ENCODE data around the gene SUSD6.
"Not testable (repeated sequence)": the region's sequence is repeated elsewhere in the genome, so short reads cannot be mapped to it uniquely, and the experiment has no call there.

The SUSD6 gene

DNA sequence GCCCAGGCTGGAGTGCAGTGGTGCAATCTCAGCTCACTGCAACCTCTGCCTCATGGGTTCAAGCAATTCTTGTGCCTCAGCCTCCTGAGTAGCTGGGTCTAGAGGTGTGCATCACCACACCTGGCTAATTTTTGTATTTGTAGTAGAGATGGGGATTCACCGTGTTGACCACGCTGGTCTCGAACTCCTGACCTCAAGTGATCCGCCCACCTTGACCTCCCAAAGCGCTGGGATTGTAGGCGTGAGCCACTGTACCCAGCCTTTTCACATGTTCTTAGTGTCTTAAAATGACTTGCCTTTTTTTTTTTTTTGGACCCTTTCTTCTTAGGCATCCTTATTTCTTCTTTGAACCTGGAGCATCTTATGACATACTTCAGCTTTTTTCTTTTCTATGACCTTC is 87.8 kb downstream of the SUSD6 start:
- not testable (repeated sequence) for DNase-seq

DNA sequence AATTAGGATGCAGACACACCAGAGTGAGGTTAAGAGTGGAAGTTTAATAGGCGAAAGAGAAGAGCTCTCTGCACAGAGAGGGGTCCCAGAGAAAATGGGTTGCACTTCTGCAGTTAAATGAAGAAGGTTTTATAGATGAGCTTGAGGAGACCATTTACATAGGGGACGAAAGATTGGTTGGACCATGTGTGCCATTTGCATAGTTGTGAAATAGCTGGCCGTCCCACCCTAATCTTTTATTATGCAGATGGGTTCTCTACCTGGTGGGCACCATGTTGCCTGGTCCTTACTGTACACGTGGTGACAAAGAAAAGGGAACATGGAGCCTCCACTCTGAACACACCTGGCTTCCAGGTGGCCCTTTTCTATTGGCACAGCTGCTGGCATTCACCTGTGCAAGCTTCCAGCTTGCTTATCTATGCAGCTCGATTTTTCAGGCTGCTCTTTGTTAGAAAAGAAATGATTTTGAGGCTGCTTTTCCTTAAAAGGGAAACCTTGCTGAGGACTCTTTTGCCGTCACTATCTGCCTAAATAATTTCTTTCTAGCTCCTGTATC is 88.4 kb downstream of the SUSD6 start:
- DNase-seq, result peak; percentile 97

DNA sequence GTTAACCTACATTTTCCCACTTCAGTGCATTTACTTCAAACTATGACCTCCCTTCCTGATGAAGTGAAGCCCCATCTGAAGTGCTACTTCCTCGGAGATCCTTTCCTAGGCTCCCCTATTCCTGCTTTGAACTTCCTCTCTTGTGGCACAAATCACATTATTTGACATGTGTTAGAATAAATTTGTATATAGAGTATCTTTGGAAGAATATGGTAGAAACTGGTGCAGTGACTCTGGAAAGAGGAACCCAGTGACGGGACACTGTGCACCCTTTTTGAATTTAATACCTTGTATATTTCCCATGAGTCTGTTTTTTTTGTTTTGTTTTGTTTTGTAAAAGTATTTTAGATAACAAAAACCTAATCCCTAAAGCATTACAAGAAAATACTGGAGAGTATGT is 89.2 kb downstream of the SUSD6 start:
- no peak for DNase-seq

DNA sequence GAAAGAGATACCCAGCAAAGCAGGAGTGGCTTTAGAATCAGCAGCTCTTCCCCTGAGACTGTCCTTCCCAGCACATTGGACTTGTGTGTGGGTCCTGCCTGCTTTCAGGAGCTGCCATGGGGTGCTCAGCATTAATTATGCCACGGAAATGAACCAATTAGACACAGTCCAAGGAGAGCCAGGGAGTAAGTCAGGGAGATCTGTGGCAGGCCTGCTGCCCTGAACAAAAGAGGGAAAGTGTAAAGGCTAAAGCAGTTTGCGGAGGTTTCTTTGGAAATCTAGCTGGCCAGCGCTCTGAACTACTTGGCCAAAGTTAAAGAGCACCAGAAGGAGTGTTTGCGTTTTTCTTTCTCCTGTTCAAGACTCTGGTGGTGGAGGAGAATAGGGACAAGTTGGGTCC is 89.9 kb downstream of the SUSD6 start:
- DNase-seq, result peak; percentile 18

DNA sequence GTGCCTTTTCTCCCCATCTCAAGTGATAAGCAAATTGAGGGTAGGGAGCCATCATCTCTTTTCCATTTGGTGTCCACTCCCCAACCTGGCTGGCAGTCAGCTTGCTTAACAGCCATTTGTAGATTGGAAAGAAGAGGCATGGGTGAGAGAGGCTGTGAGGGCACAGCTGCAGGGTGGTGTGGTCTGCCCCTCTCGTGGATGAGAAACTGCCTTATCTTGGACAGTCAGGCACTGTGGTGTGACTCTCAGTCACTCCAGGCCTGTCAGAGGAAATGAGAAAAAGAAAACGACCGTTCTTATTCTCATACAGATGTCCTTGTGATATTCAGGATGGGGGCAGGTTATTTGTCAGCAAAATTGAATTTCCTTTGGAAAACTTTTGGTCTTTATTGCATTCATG is 90.5 kb downstream of the SUSD6 start:
- no peak for DNase-seq

DNA sequence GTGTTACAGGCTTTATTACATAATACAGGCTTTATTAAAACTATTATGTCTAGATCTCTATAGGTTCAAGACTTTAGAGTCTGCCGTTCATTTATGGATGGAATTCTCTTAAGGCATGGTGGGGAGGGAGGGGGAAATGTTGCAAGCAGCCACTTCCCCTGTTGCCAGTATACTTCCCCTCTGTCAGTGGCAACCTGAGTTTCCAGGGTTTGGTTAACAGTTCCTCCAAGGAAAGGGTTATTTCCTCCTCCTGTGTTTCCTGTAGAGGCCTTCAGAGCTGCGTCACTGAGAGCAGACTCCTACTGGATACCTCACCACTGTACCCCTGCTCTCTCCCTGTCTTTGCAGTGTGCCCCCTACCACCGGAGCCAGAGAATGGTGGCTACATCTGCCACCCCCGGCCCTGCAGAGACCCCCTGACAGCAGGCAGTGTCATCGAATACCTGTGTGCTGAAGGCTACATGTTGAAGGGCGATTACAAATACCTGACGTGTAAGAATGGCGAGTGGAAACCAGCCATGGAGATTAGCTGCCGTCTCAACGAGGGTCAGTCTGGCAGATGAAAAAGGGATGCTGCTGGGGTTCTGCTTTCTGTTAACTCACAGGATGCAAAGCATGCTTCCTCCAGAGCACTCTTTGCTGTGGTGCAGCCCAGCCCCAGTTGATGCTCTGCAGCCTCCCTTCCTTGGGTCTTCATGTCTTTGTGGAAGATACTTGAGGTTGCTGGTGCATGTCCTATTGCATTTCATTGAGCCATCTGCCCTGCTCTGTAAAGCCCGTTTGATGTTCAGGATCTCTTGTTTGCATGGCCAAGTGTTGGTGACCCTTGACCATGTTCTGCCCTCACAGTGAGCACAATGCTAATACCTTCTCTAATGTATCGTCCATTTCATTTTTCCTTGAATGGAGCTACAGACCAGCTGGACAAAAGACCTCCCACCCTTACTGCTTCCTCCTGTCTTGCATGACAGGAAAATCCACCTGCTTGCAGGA is 91.9 kb downstream of the SUSD6 start:
- DNase-seq, result peak; percentile 28

DNA sequence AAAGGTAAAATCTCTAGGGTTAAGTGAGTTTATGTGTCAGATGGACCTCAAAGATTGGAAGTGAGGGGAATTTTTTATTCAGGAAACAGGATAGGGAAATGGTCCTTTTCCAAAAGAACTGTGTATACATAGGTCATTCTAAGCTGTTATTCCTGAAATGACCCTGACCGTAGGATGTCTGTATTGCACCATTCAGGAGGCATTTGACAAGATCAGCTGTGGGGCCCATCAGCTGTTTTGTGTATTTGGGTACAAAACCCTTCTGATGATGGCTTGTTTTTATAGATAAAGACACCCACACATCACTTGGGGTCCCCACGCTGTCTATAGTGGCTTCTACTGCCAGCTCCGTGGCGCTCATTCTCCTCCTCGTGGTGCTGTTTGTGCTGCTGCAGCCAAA is 92.9 kb downstream of the SUSD6 start:
- DNase-seq, result no peak

DNA sequence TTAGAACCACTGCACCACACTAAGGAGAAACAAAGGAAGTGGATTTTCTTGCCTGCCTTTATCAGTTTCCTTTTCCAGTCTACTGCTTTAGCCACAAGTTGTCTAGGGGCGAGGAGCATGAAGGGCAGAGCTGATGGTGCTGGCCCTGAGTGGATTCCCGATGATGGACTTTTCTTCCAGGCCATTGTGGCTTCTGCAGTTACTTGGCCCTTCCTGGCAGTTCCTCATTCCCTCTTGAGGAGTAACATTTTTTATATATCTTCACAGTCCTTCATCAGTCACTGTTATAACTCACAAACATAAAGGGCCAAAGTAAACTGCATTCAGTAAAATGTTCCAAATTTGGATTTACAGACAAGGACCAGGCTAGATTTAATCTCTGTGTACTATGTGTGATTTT is 94.3 kb downstream of the SUSD6 start:
- no peak for DNase-seq

DNA sequence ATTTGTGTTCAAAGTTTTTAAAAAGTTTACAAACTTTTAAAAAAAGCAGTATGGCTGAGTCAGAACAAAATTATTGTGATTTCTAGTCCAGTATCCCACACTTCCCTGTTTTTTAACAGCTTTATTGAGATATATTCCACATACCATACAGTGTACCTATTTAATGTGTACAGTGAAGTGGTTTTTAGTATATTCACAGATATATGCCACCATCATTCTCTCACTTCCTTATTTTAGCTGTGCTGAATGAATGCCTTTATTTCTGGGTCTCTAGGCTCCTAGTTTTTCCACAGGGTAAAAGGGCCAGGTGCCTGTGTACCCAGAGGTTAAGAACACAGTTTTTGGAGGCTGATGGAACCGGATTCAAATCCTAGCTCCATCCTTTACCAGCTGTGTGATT is 96.7 kb downstream of the SUSD6 start:
- no peak for DNase-seq

DNA sequence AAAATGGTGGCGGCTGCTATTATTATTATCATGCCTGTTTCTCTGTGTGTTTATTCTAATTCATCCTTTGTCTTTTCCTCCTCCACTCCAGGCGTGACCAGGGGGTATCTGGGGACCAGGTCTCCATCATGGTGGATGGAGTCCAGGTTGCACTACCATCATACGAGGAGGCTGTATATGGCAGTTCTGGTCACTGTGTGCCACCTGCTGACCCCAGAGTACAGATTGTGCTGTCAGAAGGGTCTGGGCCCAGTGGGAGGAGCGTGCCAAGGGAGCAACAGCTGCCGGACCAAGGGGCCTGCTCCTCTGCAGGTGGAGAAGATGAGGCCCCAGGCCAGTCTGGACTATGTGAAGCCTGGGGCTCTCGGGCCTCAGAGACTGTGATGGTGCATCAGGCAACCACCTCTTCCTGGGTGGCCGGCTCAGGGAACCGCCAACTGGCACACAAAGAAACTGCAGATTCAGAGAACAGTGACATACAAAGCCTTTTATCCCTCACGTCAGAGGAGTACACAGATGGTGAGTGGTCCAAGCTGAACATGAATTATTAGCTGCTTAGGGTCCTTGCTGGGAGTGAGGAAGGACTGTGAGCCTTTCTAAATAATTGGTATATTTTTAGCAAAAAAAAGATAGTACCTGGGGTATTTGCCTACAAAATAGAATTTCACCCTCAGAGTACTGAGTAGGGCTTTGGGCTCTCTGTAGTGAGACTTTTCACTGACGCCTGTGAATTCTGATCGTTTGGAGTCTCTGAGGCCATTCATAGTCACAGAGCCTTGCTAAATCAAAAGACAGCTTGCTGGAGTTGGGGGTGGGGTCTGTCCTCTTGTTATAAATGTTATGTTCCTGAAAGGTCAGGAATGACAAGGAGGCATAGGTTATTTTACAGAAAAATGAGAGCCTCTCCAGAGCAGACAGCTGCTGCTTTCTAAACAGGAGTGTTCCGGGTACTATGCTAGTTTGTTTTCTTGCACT is 97.5 kb downstream of the SUSD6 start:
- DNase-seq, result peak; percentile 66

DNA sequence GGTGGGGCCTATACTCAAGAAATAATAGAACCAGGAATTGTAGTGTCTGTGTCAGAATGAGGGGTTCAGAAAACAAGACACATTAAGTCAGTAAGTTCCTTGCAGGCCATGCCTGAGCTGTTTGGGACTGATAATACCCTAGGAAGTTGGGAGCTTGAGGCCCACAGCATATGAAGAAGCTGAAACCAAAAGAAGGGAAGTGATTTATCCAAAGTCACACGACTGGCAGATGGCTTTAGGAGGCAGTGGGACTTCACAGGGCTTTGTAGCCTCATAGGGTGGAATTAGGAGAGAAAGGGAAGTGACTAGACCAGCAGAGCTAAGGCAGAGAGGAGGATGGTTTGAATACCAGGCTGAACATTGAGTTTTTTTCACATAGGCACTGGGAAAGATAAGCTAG is 99.0 kb downstream of the SUSD6 start:
- no peak for DNase-seq

DNA sequence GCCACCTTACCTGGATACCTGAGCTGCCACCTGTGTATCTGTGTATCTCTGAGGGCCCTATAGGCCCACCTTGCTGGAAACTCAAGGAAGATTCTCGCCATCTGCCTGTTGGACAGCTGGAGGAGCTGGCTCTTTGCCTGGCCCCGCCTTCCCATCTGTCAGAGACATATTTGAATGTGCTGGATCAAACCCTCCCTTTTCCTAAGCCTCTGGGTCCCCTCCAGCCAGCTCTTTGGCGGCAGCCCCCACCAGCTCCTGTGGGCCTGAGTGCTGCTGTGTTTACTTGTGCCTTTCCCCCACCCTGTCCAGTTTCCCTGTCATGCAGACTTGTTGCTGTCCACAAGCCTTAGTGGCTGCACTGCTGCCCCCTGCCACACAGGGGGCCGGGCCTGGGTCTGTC is 99.7 kb downstream of the SUSD6 start:
- peak; percentile 45 for DNase-seq

DNA sequence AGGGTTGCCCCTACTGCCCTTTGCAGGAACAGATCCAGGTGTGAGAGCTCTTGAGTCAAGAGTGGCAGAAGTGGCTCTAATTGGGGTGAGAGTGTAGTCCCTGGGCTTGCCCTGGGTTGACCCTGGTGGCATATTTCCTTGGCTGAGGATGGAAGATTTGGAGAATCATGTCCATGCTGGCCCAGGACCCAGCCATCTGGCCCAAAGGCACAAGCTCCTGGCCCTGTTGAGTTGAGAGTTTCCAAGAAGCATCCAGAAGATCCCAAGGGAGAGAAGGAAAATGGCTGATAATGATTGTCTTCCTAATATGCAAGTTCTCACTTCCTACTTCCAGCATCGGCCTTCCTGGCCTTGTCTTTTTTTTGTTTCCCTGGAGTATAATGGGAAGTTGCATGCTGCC is 100.1 kb downstream of the SUSD6 start:
- DNase-seq, result no peak

DNA sequence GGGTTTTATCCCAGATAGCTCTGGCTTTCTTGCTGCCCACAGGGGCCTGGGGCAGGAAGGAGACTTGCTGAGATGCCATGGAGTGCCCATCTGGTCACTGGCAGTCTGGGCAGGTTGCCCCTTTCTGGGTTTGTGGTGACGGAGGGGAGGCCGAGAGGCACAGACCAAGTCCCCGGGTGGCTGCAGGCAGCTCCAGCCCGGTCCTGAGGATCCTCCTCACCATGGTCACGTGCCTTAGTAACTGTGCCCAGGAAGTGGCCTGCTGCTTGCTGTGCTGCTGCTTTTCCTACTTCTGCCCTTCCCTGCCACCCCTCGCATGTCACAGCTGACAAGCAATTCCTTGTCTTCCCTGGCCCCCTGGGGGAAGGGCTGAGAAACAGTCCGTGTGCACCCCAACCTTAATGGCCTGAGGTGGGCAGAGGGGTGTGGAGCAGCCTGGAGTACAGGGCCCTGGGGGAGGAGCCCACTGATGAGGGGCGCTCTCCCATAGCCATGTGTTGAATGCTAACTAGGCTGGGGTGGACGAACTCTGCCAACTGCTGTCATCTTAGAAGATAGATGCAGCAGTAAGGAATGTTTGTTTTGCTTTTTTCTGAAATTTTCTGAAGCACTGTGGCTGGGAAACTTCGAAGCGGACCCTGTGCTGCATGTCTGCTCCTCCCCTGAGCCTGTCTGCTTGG is 100.6 kb downstream of the SUSD6 start:
- no peak for DNase-seq

DNA sequence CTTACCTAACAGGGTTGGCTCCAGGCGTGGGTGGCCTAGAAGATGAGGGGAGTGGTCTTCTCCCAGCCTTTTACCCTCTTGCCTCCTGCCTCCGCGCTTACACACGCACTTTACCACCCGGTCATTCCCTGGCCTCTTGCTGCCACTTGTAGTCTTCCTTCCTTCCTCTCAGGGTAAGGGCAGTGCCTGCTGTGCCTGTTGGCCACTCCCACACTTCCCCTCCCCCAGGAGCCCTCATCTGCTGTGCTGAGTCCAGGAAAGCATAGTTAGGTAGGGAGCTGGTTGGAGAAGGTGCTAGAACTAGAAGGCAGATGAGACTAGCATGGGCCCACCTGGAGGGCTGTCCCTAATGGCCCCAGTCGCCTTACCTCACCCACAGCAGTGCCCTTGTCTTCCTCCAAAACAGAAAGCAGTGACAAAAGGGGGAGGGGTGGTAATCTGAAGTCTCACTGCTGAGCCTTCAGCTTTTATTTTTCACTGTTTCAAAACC is 101.2 kb downstream of the SUSD6 start:
- DNase-seq, result peak; percentile 74

DNA sequence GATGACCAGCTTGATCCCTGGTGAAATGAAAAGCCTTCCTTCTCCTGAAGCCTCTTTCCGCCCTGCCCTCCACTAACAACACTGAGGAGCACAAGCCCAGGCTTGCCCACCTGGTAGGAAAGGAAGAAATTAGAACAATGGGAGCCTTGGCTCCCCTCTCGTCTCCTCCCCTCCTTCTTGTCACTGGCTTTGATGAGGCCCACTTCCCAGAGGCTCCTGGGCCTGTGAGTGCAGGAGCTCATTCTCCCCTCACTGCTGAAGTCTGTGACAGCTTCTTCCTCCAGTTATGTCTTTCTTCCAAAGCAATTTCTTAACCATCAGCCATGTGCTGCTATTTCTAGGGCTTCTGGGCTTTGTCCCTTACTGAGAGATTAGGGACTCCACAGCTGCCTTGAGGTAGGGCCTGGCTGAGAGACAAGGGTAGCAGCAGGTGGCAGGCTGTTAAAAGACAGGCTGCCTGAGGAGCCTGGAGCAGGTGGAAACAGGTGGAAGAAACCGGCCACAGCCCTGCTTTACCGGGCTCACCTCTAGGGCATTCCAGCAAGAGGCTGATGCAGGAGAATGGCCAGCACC is 101.9 kb downstream of the SUSD6 start:
- DNase-seq, result peak; percentile 91

DNA sequence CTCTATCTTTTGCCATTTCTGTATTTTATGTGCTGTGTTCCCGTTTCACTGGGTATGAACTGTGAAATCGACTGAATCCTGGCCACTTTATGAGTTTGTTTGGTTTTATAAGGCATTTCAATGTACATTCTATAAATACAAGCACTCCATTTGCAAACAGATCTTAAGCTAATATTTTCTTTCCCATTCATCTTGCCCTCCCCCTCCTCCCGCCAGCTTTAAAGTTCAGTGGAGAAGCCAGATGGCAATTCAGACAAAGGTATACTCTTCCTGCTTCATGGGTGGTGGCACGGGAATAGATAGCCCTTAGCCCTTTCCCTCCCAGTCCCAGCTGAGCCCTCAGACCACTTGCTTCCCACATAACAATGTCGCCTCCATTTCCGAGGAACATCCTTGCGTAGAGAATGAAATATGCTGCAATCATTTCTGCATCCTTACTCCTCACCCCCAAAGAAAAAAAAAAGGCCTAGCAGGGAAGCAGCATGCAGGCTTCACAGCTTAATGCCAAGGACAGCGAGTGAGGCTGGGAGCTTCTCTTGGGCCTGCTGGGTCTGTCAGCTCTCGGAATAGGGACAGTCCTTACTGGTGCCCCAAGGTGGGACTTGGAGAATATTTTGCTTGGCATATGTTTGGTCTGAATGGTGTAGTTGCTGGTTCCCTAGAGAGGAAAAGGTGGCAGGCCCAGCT is 102.7 kb downstream of the SUSD6 start:
- DNase-seq, result peak; percentile 90

DNA sequence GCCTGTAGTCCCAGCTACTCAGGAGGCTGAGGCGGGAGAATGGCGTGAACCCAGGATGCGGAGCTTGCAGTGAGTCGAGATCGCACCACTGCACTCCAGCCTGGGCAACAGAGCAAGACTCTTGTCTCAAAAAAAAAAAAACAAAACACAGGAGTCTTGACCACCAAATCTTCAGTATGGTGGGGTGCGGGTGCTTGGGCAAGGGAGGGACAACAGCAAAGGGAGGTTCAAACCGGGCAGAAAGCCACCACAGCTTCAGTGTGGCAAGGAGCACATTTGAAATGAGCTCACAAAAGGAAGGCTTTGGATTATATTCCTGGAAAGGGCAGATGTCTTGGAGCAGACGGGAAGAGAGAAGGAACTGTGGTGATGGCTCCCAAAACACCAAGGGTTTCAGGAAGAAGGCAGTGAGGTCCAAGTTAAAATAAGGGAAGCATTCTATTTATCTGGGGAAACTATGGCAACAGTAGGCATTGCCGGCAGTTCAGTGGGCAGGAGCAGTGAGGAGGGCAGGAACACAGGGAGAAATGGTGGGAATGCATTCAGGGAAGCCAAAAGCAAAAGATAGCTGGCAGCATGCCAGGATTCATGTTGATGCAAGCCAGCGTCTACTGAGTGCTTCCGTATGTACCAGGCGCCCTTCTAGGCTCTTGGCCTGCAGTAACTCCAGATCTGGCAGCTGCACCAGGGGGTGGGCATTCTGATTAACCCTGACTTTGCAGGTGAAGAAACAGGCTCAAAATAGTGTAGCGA is 104.5 kb downstream of the SUSD6 start:
- DNase-seq, result peak; percentile 77

DNA sequence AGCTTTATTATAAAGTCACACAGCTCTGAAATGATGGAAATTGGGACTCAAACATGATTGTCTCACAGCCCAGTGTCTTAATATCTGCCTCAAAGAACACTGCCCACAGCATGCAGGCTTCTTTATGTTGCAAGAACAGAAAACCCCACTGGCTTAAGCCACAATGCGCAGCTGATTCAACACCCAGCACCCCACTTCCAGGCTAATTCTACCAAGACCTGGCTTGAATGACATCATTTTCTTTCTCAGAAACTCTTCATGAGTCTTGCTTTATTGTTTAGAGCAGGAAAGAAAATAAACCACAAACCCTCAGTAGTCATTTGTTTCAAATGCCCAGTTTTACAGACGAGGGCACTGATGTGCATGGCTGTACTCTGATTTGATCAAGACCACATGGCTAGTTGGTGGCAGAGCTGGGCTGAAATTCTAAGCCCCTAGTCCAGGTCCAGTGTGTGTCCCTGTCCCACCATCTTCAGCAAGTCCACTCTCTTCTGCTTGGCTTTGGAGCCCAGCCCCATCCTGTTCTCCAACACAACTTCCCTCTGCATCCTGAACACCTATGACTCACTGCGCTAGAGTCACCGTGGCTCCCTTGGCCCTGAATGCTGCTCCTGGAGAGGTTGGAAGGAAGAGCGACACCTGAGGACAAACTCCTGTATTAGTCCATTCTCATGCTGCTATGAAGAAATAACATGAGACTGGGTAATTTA is 105.2 kb downstream of the SUSD6 start:
- DNase-seq, result no peak

DNA sequence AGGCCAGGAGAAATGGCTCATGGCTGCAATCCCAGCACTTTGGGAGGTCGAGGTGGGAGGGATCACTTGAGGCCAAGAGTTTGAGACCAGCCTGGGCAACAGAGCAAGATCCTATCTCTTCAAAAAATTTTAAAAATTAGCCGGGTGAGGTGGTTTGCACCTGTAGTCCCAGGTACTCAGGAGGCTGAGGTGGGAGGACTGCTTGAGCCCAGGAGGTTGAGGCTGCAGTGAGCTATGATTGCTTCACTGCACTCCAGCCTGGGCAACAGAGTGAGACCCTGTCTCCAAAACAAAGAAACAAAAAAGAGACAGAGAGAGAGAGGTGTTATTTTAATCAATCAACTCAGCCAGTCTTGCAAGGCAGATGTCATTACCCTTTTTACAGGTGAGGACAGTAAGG is 107.2 kb downstream of the SUSD6 start:
- DNase-seq, result not testable (repeated sequence)

All from NCI-H146 (cell line).